Head of caudate nucleus (tissue), 42 donors: ENCODE data around the gene RNF123.

Experiments used
- DNase-seq, 42 donors: peaks; one replicate each; pipeline versions ENCODE4 v3.0.0 to v3.0.0-alpha.2; 2020 to 2021; ENCODE audit warnings: mixed read lengths in 7 of 42
- intact Hi-C: fragments of 100-400 bp; cut with DNase I; formaldehyde crosslinking; loops from one replicate; pipeline ENCODE4 v1.15.0; 2022

Gene RNF123

DNA sequence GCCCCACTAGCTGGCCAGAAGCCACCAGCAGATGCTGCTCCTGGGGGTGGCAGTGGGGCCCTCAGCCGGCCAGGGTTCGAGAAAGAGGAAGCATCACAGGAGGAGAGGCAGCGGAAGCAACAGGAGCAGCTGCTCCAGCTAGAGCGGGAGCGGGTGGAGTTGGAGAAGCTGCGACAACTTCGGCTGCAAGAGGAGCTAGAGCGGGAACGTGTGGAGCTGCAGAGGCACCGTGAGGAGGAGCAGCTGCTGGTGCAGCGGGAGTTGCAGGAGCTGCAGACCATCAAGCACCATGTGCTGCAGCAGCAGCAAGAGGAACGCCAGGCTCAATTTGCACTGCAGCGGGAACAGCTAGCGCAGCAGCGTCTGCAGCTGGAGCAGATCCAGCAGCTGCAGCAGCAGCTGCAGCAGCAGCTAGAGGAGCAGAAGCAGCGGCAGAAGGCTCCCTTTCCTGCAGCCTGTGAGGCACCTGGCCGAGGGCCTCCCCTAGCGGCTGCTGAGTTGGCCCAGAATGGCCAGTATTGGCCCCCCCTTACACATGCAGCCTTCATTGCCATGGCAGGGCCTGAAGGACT is 32.7 kb upstream of the RNF123 start:
- intact Hi-C loops, result no loop called here
- DNase-seq, result peak in 31 of 42 donors; percentile 20 to 76 (median 51)

DNA sequence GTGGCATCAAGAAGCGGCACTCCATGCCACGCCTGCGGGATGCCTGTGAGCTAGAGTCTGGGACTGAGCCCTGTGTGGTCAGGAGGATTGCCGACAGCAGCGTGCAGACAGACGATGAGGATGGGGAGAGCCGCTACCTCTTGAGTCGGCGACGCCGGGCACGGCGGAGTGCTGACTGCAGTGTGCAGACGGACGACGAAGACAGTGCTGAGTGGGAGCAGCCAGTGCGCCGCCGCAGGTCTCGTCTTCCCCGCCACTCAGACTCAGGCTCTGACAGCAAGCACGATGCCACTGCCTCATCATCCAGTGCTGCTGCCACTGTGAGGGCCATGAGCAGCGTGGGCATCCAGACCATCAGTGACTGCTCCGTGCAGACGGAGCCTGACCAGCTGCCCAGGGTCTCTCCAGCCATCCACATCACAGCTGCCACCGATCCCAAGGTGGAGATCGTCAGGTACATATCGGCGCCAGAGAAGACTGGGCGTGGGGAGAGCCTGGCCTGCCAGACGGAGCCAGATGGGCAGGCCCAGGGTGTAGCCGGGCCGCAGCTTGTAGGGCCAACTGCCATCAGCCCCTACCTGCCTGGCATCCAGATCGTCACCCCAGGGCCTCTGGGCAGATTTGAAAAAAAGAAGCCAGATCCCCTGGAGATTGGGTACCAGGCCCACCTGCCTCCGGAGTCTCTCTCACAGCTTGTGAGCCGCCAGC is 32.0 kb upstream of the RNF123 start:
- DNase-seq, result peak in 34 of 42 donors; percentile 25 to 76 (median 54)
- intact Hi-C loops, result no loop called here

DNA sequence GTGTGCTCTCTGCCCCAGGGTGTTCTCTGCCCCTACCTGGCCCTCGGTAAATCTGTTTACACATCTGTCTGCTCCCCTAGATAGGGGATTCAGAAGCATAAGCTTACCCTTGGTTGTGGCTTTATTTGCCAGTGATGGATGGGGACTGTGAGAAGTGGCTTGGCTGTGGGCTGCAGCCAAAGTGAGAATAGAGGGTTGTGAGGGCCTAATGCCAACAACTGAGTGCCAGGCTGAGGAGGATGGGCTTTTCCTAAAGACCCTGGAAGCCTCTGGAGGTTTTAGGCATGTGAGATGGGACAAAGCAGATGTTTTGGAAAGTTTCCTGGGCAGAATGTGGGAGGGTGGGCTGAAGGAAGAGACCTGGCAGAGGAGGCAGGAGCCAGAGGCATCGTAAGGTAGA is 30.6 kb upstream of the RNF123 start:
- intact Hi-C loops, result no loop called here
- DNase-seq, result no peak

DNA sequence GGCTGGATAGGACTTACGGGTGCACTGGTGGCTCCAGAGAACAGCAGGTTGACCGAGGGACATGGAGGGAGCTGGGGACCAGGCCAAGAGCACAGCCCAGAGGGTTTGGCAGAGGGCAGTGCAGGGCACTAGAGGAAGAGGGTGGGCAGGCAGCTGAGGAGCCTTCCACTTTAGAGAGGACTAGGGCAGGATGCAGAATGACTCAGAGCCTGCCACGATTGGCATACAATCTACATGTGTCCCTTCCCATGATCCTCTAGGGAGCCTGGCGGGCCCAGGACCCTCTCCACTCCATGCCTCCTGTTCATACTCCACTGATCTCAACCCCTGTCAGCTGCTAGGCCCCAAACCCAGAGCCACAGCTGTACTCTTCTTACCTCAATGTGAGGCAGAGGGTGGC is 29.6 kb upstream of the RNF123 start:
- DNase-seq, result no peak
- intact Hi-C loops, result no loop called here

DNA sequence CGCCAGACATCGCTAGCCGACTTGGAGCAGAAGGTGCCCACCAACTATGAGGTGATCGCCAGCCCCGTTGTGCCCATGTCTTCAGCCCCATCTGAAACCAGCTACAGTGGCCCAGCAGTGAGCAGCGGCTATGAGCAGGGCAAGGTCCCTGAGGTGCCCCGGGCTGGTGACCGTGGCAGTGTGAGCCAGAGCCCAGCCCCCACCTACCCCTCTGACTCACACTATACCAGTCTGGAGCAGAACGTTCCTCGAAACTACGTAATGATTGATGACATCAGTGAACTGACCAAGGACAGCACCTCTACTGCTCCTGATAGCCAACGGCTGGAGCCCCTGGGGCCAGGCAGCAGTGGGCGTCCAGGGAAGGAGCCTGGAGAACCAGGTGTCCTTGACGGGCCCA is 28.1 kb upstream of the RNF123 start:
- no peak for DNase-seq
- intact Hi-C loops, result no loop called here

DNA sequence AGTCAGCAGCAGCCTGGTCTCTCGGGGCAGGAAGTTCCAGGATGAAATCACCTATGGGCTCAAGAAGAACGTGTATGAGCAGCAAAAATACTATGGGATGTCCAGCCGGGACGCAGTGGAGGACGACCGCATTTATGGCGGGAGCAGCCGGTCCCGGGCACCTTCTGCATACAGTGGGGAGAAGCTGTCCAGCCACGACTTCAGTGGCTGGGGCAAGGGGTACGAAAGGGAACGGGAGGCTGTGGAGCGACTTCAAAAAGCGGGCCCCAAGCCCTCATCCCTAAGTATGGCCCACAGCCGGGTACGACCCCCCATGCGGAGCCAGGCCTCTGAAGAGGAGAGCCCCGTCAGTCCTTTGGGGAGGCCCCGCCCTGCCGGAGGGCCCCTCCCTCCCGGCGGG is 27.3 kb upstream of the RNF123 start:
- intact Hi-C loops, result no loop called here
- DNase-seq, result no peak

DNA sequence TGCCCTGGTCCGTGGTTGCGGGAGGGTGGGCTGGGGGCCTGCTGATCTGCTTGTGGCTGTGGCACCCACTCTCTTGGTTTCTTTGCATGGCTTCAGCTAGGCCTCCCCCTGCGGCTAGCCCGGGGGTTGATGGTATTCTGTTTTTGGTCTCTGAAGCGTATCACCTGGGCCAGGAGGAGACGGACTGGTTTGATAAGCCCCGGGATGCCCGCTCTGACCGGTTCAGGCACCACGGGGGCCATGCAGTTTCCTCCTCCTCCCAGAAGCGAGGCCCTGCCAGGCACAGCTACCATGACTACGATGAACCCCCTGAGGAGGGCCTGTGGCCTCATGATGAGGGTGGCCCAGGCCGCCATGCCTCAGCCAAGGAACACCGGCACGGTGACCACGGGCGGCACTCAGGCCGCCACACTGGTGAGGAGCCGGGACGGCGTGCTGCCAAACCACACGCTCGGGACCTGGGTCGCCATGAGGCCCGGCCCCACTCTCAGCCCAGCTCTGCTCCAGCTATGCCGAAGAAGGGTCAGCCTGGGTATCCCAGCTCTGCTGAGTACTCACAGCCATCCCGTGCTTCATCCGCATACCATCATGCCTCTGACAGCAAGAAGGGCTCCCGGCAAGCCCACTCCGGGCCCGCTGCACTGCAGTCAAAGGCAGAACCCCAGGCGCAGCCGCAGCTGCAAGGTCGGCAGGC is 26.5 kb upstream of the RNF123 start:
- no peak for DNase-seq

DNA sequence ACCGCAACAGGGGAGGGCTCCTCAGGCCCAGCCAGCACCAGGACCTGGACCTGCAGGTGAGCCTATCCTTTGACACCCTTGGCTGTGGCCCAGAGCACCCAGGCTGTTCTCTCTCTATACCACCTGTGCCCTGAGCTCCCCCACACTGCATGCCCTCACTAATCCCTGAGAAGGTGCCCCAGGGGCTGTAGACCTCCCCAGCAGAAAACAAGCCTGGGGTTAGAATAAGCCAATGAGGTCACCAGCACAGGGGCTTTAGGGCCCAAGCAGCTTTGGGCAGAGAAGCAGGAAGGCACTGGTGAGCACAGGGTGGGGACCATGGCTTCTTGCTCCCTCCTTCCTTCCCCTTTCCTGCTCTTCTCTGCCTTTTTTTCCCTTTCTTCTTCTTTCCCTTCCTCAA is 25.5 kb upstream of the RNF123 start:
- intact Hi-C loops, result no loop called here

More for the DNA sequence above, 26.5 kb upstream of the RNF123 start:
- intact Hi-C loops, result no loop called here

DNA sequence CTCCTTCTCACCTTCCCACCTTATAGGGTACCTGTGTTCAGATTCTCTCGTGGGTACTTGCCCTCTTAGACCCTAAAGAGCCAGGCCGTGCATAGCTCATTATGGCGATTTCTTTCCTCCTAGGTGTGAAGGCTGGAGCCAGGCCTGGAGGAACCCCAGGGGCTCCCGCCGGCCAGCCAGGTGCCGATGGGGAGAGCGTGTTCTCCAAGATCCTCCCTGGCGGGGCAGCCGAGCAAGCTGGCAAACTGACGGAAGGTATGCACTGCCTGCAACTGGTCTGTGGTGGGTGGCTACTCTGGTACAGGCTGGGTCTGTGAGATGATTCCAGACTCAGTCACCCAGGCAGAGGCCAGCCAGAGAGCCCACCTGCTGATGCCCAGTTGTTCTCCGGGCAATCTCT is 25.1 kb upstream of the RNF123 start:
- intact Hi-C loops, result no loop called here
- no peak for DNase-seq

More for the DNA sequence above, 25.5 kb upstream of the RNF123 start:
- DNase-seq, result no peak

DNA sequence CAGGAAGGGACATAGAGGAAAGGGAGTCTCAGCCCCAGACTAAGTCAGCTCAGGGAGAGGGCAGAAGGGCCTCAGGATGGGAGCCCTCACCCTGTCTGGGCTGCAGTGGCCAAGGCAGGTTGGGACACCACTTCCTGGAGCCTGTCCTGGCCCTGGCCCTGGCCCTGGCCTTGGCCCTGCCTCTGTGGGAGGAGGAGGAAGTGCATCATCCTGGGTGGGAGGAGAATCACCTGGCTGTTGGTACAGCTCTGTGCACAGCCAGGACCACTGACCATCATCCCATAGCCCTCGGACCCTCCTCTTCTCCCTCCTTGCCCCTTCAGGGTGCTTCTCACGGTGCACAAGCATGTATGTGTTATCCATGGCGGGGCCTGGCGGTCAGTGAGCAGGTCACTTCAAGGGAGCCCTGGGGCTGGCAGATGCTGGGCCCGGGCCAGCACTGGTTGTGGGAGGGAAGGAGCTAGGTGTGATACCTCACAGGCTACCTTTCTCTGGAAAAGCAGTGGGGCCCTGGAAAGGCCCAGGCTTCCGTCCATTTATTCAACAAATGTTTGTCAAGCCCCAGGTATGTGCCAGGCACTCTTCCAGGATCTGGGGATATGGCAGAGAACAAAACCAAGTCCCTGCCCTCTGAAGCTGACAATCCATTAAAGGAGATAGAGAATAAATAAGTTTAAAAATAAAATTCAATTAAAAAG is 23.4 kb upstream of the RNF123 start:
- DNase-seq, result no peak
- intact Hi-C loops, result no loop called here

DNA sequence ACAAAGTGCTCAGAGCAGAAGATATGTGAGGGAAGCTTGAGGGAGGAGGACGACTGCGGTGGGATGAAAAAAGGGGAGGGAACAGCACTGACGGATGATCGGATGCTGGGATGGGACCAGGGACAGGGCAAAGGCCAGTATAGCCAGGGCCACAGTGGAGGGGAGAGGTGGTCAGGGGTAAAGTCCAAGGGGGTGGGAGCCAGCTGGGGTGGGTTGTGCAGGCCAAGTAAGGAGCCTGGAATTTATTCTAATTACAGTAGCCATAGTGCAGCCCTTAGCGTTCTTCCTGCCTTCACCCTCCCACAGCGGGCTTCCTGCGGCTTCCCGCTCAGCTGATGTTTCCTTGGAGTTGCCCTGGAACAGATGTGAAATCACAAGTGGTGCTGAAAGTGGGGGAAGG is 22.8 kb upstream of the RNF123 start:
- intact Hi-C loops, result no loop called here
- no peak for DNase-seq

DNA sequence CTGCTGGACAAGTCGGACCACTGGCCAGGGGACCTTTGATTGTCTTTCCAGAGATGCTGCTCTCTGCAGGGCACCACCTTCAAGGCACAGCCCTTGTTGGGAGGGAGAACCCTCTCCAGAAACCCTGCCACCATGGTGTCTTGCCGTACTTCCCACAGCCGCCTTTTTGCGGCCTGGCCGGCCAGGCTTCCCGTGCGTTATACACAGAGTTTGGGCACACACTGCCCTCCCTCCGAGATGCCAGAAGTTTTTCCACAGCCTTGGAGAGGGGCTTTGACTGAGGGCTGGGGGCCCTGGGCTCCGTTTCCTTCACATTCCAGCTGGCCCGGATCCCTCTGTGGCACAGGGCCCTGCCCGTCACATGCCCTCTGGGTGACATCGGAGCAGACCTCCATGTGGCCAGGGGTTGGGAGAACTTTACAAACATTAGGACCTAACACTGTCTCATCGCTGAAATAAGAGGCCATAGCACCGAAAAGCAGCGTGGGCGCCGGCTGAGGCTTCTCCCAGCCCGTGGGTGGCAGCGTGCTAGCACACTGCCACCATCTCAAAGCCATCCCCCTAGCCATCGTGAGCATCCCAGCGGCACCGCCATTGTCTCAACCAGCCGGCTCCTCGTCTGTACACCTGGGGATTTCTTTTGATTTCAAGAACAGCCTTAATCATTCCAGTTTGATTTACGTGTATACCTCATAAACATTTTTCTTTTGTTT is 21.5 kb upstream of the RNF123 start:
- intact Hi-C loops, result no loop called here
- no peak for DNase-seq

DNA sequence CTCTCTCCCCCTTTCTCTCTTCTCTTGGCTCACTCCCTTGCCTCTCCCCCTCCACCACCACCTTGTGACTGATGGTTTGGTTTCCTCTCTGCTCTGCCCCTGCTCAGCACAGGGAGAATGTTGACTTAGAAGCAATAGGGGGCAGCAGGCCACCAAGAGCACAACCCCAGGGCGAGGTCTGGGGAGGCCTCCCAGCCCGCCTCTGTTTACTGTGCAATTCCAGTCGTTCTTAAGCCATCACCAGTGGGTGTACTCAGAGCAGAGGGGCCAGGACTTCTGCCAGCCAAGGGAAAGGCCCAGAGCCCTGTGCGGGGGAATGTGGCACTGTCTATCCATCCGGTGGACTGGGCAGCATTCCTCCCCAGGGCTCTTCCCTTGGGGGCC is 21.0 kb upstream of the RNF123 start:
- intact Hi-C loops, result no loop called here
- DNase-seq, result no peak

DNA sequence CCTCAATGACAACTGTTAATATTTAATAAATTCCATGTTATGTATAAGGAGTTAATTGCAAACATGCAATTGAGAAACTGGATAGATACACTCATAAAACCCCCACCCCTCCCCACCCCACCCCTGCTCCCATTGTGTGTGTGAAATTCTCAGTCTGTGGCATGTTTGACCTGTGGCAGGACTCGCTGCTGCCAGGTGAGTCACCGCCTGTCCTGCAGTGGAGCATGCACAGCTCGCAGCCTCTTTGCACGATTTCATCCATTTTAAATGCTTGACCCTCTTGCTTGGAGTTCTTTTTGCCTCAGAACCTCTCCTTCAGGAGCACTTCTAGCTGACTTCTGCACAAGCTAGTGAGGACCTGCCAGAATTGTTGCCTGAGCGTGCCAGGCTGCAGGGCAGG is 20.5 kb upstream of the RNF123 start:
- DNase-seq, result no peak
- intact Hi-C loops, result no loop called here

DNA sequence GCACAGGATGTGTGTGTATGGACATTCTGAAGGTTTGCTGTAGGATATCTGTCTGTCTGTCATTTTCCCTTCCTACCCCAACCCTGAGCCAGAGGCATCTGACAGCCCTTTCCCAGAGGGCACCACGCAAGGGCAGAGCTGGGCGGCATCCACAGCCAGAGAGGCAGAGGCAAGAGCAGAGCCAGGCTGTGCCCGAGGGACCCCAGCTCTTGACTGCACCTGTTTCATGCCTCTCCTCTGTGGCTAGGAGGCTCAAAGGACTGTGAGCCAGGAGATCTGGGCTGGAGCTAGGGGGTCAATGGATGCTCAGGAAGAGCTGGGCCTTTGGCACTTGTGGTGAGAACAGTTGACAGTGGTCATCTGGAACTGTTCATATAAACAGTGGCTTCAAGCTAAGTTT is 20.0 kb upstream of the RNF123 start:
- intact Hi-C loops, result no loop called here
- no peak for DNase-seq

DNA sequence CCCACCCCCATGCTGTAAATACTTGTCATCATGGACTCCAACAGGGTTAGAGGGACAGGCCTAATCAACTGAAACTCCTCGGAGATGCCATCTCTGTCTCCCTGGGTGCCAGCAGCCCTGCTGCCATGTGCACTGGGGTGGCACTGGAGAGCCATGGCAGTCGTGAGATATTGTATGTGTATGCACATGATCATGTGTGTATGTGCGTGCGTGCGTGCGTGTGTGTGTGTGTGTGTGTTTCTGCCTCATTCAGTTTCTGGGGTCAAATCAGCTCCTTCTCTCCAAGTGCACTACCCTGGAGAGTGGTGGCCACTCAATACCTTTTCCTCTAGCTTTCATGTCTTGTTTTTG is 18.4 kb upstream of the RNF123 start:
- intact Hi-C loops, result loop anchor here (5.0 kb wide), 1 partner anchor 129 kb away; no protein-coding TSS in a partner anchor
- no peak for DNase-seq

DNA sequence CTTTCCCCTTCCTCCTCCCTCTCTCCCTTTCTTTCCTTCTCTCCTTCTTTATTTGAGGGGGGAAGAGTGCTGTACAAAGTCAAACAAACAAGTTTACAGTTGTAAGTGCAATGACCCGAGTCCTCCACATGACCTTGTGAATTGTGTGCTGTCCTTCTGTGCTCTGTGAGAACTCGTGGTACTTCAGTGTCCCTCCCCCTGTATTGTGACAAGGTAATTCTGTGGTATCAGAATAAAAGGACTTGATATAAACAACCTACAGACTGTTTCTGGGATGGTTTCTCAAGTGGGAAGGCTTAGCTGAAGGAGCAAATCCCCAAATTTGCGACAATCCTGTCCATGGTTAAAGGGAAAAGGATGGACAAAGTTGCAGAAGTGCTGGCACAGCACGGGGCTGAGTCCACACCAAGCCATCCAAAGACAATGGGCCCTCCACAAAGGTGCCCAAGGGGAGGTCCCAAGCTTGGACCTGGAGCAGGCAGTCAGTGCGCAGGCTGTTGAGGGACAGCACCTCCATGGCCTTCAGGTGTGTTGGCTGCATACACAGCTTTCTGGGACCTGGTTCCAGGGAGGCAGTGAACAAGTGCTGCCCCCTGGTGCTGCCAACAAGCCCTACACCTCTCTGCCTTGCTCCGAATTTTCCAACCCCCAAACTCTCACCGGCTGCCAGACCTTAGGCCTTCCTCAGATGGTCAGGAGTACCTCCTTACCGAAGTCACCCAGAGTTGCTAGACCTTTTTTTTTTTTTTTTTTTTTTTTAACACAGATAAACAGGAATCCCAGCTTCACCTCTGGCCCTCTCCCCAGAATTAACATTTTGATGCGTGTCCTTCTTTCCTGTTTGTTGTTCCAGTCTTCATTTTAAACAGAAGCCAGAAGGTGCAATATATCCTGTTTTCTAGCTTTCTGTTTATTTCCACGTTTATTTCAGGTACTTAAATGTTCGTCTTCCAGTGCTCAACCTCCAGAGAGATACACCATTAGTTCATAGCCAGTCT is 17.8 kb upstream of the RNF123 start:
- intact Hi-C loops, result loop anchor here (5.0 kb wide), 1 partner anchor 129 kb away; no protein-coding TSS in a partner anchor
- DNase-seq, result peak; percentile 48 to 88 (median 70)

DNA sequence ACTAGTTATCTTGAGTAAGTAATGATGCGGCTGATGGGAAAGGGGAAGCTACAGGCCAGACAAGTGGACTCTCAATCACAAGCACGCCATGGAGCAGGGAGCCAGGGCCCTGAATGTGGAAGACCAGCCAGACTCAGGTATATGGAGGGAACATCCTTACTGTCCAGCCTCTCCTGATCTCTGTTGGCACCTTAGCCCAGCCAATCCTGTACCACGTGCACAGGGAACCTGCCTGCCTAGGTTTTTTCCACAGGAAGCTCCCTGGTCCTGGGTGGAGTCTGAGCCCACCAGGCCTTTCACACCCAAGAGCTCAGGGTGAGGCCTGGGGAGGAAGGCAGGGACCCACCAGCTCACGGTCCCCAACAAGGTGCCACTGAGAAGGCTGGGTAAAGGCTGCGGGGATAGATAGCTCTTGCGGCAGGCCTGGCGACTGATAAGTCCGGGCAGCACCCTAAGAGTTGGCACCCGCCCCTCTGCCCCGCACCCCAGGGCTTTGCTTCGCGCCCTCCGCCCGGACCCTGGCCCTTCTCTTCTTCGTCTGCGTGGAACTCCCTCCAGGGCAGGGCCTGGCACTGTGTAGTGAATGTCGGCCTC is 16.1 kb upstream of the RNF123 start:
- intact Hi-C loops, result loop anchor here (5.0 kb wide), 1 partner anchor 131 kb away; no protein-coding TSS in a partner anchor
- DNase-seq, result no peak
